PC-9 (cell line): Measurements from ENCODE around the gene TMEM86A.

Experiments
- CTCF ChIP-seq: fragments of 200-600 bp; sonication (generic); conservative IDR thresholded peaks from 2 replicates; pipeline ENCODE4 v1.6.1; 2017; ENCODE audit warnings: mixed run types, antibody characterized with exemption, mild to moderate bottlenecking, moderate library complexity
- EZH2 ChIP-seq: fragments of 200-600 bp; sonication (generic); IDR thresholded peaks from 2 replicates; pipeline ENCODE4 v1.8.0; 2017; ENCODE audit warnings: antibody characterized with exemption, low read depth

GRCh38 chr11:18748766-18749365 is 50.3 kb downstream of the TMEM86A start:
- TF ChIP-seq CTCF (no peak), EZH2 (no peak)
